ENCODE measurements around the gene FNDC3A.

- TF ChIP-seq POLR2AphosphoS5 (IDR thresholded peaks at IDR 0.05; ENCODE audit: low read depth) (no peak), CTCF (IDR thresholded peaks at IDR 0.05; ENCODE audit: insufficient read depth, low read length) (no peak), GABPA (IDR thresholded peaks at IDR 0.05; ENCODE audit: low read depth) (no peak)
Observed at GRCh38 chr13:49132479-49133002, 156.8 kb downstream of the FNDC3A start.

All from HL-60 (cell line).